ENCODE results near the gene SKIC8.

The SKIC8 gene

DNA sequence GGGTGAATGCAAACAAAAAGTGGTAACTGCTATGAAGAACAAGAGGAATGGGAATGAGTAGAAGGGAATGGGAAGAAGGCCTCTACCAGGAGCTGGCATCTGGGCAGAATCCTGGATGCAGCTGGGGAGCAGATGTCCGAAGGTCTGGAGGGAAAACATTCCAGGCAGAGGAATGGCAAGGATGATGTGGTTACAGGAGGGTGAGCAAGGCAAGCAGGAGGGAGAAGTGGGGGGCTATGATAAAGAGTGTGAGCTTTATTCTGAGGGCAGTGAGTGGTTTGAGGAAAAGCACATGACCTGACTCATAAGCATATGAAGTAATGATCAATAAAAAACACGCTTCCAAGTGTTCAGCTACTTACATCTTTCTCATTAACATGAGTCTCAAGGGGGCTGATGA, 17.1 kb downstream of the SKIC8 start:
- TF ChIP-seq, protein P1, sequence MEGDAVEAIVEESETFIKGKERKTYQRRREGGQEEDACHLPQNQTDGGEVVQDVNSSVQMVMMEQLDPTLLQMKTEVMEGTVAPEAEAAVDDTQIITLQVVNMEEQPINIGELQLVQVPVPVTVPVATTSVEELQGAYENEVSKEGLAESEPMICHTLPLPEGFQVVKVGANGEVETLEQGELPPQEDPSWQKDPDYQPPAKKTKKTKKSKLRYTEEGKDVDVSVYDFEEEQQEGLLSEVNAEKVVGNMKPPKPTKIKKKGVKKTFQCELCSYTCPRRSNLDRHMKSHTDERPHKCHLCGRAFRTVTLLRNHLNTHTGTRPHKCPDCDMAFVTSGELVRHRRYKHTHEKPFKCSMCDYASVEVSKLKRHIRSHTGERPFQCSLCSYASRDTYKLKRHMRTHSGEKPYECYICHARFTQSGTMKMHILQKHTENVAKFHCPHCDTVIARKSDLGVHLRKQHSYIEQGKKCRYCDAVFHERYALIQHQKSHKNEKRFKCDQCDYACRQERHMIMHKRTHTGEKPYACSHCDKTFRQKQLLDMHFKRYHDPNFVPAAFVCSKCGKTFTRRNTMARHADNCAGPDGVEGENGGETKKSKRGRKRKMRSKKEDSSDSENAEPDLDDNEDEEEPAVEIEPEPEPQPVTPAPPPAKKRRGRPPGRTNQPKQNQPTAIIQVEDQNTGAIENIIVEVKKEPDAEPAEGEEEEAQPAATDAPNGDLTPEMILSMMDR (IDR thresholded peaks at IDR 0.05; ENCODE audit: insufficient read depth, low read depth, low read length, missing control alignments), result no peak
- H3K4me3 ChIP-seq (ENCODE audit: low read length), result no peak overlapping the region
- DNase-seq (ENCODE audit: low read depth), result no peak

DNA sequence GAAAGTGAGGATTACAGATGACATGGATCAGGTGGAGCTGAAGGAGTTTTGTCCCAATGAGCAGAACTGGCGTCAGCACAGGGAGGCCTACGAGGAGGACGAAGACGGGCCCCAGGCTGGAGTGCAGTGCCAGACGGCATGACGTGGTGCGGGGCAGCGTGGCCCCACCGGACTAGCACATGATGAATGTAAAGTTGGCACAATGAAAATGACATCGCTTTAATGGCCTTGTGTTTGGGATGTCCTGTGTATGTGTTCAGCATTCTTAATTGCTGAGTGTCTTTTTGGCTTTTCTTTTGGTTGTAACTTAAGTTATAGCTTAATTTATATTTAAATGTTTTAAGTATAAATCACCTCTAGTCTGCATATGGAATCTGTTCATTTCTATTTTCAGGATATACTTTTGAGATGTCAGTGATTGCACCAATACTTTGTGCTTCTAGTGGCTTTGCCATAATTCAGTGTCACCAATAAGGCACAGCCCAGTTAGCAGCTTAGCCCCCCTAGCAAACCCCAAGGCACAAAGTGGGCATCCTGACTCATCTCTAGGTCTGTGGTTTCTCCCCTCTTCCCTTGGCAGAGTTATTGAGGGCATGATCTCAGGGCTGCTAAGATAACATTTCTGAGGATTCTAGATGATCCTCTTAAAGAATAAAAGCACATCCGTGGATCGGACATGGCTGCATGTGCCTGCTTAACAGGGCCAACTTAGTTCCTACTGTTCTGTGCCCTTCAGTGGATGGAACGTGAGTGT, 18.9 kb downstream of the SKIC8 start:
- TF ChIP-seq, protein P1 (IDR thresholded peaks at IDR 0.05; ENCODE audit: insufficient read depth, low read depth, low read length, missing control alignments), result no peak
- H3K4me3 ChIP-seq (ENCODE audit: low read length), result no peak overlapping the region
- no peak for DNase-seq (ENCODE audit: low read depth)

DNA sequence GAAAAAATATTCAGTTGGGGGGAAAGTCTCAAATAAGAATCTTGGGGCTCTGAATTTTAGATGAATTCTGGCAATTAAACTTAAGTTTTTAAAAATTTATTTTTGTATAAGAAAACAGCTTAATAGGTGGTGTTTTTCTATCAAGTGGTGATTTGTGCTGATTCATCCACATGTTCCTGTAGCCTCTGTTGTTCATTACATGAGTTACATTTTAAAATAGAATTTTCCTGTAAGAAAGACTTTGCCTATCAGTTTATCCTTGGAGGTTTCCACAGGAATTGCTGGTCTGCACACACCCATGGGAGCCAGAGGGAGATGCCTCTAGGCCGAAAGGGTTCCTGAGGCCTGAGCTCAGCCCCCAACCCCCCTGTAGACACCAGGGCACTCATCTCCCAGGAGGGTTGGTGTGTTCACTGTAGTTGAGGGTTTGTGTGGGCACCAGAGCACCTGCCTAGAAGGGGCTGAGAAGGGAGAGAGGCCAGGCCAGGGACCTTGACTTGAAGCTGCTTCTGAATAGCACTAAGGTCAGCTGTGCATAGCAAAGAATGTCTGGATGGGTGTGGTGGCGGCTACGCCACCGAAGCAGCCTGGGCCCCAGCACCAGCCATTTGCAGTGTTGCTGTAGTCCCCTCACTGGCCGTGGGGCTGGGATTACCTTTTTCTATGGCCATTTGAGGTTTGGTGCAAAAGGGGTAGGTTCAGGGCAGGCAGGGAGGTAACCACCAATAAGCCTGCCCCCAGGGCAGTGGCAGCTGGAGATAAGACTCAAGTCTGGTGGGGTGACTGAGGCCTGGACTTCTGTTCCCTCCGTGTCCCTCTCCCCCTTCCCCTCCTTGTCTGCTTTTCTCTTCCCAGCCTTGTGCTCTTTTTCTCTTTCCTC, 23.1 kb downstream of the SKIC8 start:
- TF ChIP-seq, protein P1 (IDR thresholded peaks at IDR 0.05; ENCODE audit: insufficient read depth, low read depth, low read length, missing control alignments), result no peak
- H3K4me3 ChIP-seq (ENCODE audit: low read length), result no peak overlapping the region
- no peak for DNase-seq (ENCODE audit: low read depth)

DNA sequence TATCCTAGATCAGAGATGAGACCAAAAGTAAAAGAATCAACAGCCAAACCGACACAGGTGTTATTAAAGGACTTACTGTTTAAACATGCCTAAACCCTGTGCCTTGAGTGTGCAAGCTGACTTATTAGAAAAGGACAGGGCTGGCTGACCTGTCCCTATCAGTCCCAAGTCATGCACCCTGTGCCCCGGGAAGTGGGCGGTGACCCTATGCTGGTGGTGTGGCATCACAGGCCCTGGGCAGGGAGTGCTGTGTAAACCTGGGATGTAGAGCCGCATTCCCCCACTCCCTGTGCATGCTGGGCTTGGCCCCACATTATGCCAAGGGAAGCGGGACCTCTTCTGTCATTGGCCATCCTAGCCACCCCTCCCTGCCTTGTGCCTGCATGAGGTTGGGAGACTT, 24.4 kb downstream of the SKIC8 start:
- no peak for DNase-seq (ENCODE audit: low read depth)
- TF ChIP-seq, protein P1 (IDR thresholded peaks at IDR 0.05; ENCODE audit: insufficient read depth, low read depth, low read length, missing control alignments), result no peak
- H3K4me3 ChIP-seq (ENCODE audit: low read length), result no peak overlapping the region

DNA sequence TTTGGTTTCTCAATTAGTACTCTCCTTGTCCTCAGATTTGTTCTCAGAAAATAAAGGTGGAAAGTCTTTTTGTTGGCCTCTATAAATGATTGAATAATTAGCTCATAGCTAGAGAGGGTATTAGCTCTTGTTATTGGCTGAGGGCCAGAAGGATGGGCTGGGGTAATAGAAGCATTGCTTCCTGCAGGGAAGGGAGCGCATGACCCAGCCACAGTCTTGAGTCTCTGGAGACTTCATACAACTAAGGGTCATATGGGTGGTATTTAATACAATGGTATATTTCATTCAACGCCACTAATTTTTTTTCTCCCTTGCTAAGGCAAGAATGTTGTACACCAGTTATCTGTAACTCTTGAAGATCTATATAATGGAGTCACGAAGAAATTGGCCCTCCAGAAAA, 26.6 kb downstream of the SKIC8 start:
- H3K4me3 ChIP-seq (ENCODE audit: low read length), result no peak overlapping the region
- no peak for DNase-seq (ENCODE audit: low read depth)
- TF ChIP-seq, protein P1 (IDR thresholded peaks at IDR 0.05; ENCODE audit: insufficient read depth, low read depth, low read length, missing control alignments), result no peak

DNA sequence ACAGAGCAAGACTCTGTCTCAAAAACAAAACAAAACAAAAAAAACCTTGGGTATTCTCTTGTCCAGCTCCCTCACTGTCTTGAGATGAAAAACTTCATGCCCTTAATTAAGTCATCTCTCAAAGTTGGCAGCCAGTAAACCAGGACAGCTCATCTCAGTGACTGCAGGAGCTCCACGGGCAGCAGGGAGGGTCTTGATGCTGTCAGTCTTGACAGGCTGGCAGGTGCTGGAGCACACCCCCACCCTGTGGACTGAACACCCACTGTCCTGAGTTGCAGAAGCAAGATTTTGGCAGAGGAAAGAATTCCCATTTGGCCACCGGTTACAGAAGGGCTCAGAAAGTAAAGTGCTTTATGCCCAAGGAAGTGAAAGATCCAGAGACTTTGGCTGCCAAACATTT, 27.1 kb downstream of the SKIC8 start:
- TF ChIP-seq, protein P1 (IDR thresholded peaks at IDR 0.05; ENCODE audit: insufficient read depth, low read depth, low read length, missing control alignments), result no peak
- DNase-seq (ENCODE audit: low read depth), result no peak
- H3K4me3 ChIP-seq (ENCODE audit: low read length), result no peak overlapping the region
